RWPE2 (cell line): ENCODE data around the gene SH2D6.

ENCODE experiments used
- ATAC-seq: fragments of 200-7000 bp; cut with Tn5 transposase; 3 replicates; pipeline ENCODE4 v1.9.1; 2021; ENCODE audit warnings: low read depth
- DNase-seq: peaks from one replicate; pipeline ENCODE4 v3.0.0-alpha.2; 2020; ENCODE audit warnings: low spot score
- H3K27ac ChIP-seq: fragments of 450-650 bp; 2 replicates; pipeline ENCODE4 v1.5.1; 2017; ENCODE audit warnings: mild to moderate bottlenecking; ENCODE audit not compliant: poor library complexity, severe bottlenecking
- H3K27me3 ChIP-seq: fragments of 250-450 bp; sonication (Bioruptor Pico); 2 replicates; pipeline ENCODE4 v1.5.1; 2021; ENCODE audit warnings: mild to moderate bottlenecking, moderate library complexity; ENCODE audit not compliant: insufficient read depth, poor library complexity, severe bottlenecking
- H3K36me3 ChIP-seq: fragments of 250-450 bp; sonication (Bioruptor Pico); 2 replicates; pipeline ENCODE4 v1.5.1; 2020; ENCODE audit warnings: low read depth, mild to moderate bottlenecking, moderate library complexity
- H3K4me1 ChIP-seq: fragments of 250-450 bp; sonication (Bioruptor Pico); 2 replicates; pipeline ENCODE4 v1.5.1; 2021; ENCODE audit warnings: mild to moderate bottlenecking, moderate library complexity; ENCODE audit not compliant: insufficient read depth, poor library complexity, severe bottlenecking
- H3K4me3 ChIP-seq: fragments of 250-450 bp; sonication (Bioruptor Pico); 2 replicates; pipeline ENCODE4 v1.5.1; 2021; ENCODE audit warnings: mild to moderate bottlenecking, moderate library complexity; ENCODE audit not compliant: severe bottlenecking
- H3K9me3 ChIP-seq: fragments of 250-450 bp; sonication (Bioruptor Pico); 2 replicates; pipeline ENCODE4 v1.5.1; 2021; ENCODE audit warnings: mild to moderate bottlenecking, moderate library complexity; ENCODE audit not compliant: severe bottlenecking
- TF ChIP-seq, protein P1 (sequence below): fragments of 450-650 bp; IDR thresholded peaks from one replicate; pipeline ENCODE4 v1.5.1; 2017; ENCODE audit warnings: mild to moderate bottlenecking, moderate library complexity; ENCODE audit not compliant: poor library complexity, severe bottlenecking

SH2D6 gene

DNA sequence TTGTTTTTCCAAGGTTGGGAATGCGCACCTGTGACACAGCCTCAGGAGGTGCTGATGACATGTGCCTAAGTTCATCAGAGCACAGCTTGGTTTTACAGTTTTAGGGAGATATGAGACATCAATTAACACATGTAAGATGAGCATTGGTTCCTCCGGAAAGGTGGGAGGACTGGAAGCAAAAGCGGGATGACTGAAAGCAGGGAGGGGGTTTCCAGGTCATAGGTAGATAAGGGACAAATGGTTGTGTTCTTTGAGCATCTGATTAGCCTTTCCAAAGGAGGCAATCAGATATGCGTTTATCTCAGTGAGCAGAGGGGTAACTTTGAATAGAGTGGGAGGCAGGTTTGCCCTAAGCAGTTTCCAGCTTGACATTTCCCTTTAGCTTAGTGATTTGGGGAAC lies 34.7 kb upstream of the SH2D6 start:
- TF ChIP-seq, protein P1, sequence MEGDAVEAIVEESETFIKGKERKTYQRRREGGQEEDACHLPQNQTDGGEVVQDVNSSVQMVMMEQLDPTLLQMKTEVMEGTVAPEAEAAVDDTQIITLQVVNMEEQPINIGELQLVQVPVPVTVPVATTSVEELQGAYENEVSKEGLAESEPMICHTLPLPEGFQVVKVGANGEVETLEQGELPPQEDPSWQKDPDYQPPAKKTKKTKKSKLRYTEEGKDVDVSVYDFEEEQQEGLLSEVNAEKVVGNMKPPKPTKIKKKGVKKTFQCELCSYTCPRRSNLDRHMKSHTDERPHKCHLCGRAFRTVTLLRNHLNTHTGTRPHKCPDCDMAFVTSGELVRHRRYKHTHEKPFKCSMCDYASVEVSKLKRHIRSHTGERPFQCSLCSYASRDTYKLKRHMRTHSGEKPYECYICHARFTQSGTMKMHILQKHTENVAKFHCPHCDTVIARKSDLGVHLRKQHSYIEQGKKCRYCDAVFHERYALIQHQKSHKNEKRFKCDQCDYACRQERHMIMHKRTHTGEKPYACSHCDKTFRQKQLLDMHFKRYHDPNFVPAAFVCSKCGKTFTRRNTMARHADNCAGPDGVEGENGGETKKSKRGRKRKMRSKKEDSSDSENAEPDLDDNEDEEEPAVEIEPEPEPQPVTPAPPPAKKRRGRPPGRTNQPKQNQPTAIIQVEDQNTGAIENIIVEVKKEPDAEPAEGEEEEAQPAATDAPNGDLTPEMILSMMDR: no peak
- Histone ChIP-seq H3K27me3 (no peaks in the 10 kb centered on the region), H3K4me1 (no peaks in the 10 kb centered on the region), H3K9me3 (no peaks in the 10 kb centered on the region), H3K4me3 (no peak overlapping the region), H3K36me3 (peaks cover 50% of the 10 kb centered on the region), H3K27ac (no peak overlapping the region)
- ATAC-seq (no peak), DNase-seq (no peak)

- no peaks in the 10 kb centered on the region for H3K9me3 ChIP-seq
- TF ChIP-seq, protein P1: no peak
- peaks cover 41% of the 10 kb centered on the region for H3K36me3 ChIP-seq
- ATAC-seq (no peak), DNase-seq (no peak)
- no peaks in the 10 kb centered on the region for H3K4me1 ChIP-seq
- H3K4me3 ChIP-seq: no peak overlapping the region
- H3K27ac ChIP-seq: no peak overlapping the region
- H3K27me3 ChIP-seq: no peaks in the 10 kb centered on the region
These were observed 32.8 kb upstream of the SH2D6 start for GRCh38 chr2:85385746-85386145.

DNA sequence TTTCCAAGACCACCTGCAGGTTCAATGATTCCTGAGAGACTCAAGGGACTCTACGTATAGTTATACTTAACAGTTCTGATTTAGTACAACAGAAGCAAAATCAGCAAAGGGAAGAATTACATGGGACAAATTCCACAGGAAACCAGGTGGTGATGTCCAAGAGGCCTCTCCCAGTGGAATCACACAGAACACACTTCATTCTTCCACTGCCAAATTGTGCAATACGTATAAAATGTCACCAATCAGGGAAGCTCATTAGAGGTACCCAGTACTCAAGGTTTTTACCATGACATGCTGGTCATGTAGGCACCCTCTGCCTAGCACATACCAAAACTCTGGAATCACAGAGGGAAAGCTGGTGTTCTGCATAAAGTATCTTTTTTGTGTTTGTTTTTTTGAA lies 30.8 kb upstream of the SH2D6 start:
- ATAC-seq: no peak

GRCh38 chr2:85388878-85389538 lies 29.5 kb upstream of the SH2D6 start:
- Histone ChIP-seq H3K27me3 (no peaks in the 10 kb centered on the region), H3K9me3 (no peaks in the 10 kb centered on the region), H3K4me1 (no peaks in the 10 kb centered on the region), H3K36me3 (peaks cover 47% of the 10 kb centered on the region), H3K4me3 (no peak overlapping the region), H3K27ac (no peak overlapping the region)
- no peak for ATAC-seq
- DNase-seq: no peak
- TF ChIP-seq, protein P1: no peak

More for the DNA sequence above, 30.8 kb upstream of the SH2D6 start:
- no peak overlapping the region for H3K4me3 ChIP-seq
- no peak for DNase-seq
- H3K4me1 ChIP-seq: no peaks in the 10 kb centered on the region
- TF ChIP-seq, protein P1: no peak
- H3K9me3 ChIP-seq: no peaks in the 10 kb centered on the region
- peaks cover 46% of the 10 kb centered on the region for H3K36me3 ChIP-seq
- no peak overlapping the region for H3K27ac ChIP-seq
- no peaks in the 10 kb centered on the region for H3K27me3 ChIP-seq

DNA sequence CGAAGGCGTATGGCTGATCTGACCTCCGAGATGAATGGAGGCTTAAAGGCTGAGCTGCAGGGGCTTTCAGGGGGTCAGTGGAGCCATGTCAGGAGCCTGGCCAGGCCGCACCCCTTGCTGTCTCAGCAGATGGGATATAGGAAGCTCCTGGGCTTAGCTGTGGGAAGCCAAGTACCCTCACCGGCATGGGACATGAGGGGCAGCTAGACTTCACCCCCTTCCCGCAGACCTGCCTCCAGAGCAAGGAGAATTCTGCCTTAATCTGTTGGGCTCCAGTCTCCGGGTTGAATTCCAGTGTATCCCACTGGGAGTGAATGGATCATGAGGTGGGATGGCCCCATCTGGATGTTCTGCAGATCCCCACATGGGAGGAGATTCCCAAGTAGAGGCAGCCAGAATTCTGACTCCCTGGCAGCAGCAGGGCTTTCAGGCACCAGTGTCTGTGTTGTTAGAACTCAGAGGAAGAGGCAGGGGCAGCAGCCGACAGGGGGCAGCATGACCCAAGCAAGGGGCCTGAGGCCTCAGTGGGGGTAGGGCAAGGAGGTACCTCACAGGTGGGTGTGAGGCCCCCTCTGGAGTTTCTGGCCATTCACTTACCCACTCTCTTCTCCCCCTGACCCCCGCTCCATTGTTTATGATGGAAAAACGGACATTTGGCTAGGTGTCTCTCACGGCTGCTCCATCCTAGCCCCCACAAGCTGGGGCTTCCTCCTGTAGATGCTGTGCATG lies 27.4 kb upstream of the SH2D6 start:
- Histone ChIP-seq H3K4me3 (no peak overlapping the region), H3K27ac (no peak overlapping the region), H3K27me3 (no peaks in the 10 kb centered on the region), H3K9me3 (no peaks in the 10 kb centered on the region), H3K36me3 (peaks cover 46% of the 10 kb centered on the region), H3K4me1 (no peaks in the 10 kb centered on the region)
- ATAC-seq: peak; percentile 52
- TF ChIP-seq, protein P1: peak; percentile 53
- no peak for DNase-seq
